ENCODE data around the gene TCF7.
A peak's percentile ranks its signal among the peaks of the same experiment; 100 is the strongest.

GRCh38 chr5:134145779-134146581 lies 31.5 kb downstream of the TCF7 start:
- TF ChIP-seq POLR2A (IDR thresholded peaks at IDR 0.05) (no peak), CTCF (IDR thresholded peaks at IDR 0.05) (peak in 1 of 3 donors; percentile 81)
